ENCODE measurements around the gene TACC2.

TACC2 gene

DNA sequence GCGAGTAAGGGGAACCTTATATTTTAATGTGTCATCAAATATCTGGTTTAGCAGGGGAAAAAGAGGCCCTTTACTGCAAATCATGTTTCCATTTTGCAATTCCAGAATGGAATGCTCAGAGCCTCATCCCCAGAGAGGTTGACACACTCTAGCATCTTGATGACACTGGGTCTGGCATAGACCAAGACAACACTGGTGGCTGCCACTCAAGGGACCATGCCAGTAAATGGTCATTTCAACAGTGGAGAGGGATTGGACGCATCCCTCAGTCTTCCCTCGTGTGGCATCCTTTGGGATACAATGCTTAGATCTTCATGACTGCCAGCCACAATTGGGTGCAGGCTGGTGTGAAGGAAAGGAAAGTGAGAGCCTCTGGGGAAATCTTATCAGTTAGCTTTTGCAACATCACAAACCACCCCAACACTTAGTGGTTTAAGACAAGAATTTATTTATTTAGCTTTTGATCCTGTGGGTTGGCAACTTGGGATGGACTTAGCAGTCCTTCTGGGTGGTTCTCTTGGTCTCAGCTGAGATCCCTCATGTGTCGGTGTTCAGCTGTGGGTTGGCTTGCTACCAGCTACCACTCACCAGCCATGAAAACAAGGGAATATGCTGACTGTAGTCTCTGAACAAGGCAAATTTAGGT lies 21.6 kb downstream of the TACC2 start:
- TF ChIP-seq TAF1 (IDR thresholded peaks at IDR 0.05; ENCODE audit: borderline replicate concordance, insufficient read depth, low read length), result no peak
- no peak for TF ChIP-seq REST (IDR thresholded peaks at IDR 0.05; ENCODE audit: insufficient read depth in 1 of 2, low read depth in 2 of 2, low read length in 2 of 2)
- TF ChIP-seq POLR2AphosphoS5 (IDR thresholded peaks at IDR 0.05; ENCODE audit: low read depth, low read length), result no peak
- no peak for TF ChIP-seq FOXP2 (optimal IDR thresholded peaks at IDR 0.05; ENCODE audit: borderline replicate concordance, extremely low read depth, extremely low read length, insufficient read depth)
- no peak for TF ChIP-seq SIN3A (IDR thresholded peaks at IDR 0.05; ENCODE audit: borderline replicate concordance, insufficient read depth, low read length)

- TF ChIP-seq TAF1 (IDR thresholded peaks at IDR 0.05; ENCODE audit: borderline replicate concordance, insufficient read depth, low read length) (no peak), REST (IDR thresholded peaks at IDR 0.05; ENCODE audit: insufficient read depth in 1 of 2, low read depth in 2 of 2, low read length in 2 of 2) (no peak), FOXP2 (optimal IDR thresholded peaks at IDR 0.05; ENCODE audit: borderline replicate concordance, extremely low read depth, extremely low read length, insufficient read depth) (no peak), SIN3A (IDR thresholded peaks at IDR 0.05; ENCODE audit: borderline replicate concordance, insufficient read depth, low read length) (no peak), POLR2AphosphoS5 (IDR thresholded peaks at IDR 0.05; ENCODE audit: low read depth, low read length) (no peak)
Observed at GRCh38 chr10:122012731-122013130, 23.8 kb downstream of the TACC2 start.

DNA sequence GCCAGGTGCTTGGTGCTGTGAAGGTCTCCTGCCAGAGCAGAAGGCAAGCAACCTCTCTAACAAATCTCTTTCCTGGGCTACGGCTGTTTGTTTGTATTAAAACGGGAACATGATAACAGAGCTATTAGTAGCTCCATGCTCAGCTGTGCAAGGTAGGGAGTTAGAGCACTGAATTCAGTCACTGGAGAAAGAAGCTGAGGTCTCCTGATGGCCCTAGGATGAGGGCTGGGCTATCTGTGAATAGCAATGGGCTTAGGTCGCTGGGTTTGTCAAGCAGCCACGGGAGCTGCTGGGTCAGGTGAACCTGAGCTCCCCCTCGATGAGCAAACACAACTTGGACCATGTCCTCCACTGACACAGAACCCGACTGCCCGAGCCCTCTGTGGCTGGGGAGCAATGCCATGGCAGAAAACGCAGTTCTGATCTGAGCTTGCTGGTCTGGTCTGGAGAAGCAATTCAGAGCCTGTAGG lies 24.4 kb downstream of the TACC2 start:
- TF ChIP-seq FOXP2 (optimal IDR thresholded peaks at IDR 0.05; ENCODE audit: borderline replicate concordance, extremely low read depth, extremely low read length, insufficient read depth), result no peak
- no peak for TF ChIP-seq SIN3A (IDR thresholded peaks at IDR 0.05; ENCODE audit: borderline replicate concordance, insufficient read depth, low read length)
- no peak for TF ChIP-seq POLR2AphosphoS5 (IDR thresholded peaks at IDR 0.05; ENCODE audit: low read depth, low read length)
- TF ChIP-seq REST (IDR thresholded peaks at IDR 0.05; ENCODE audit: insufficient read depth in 1 of 2, low read depth in 2 of 2, low read length in 2 of 2), result no peak
- TF ChIP-seq TAF1 (IDR thresholded peaks at IDR 0.05; ENCODE audit: borderline replicate concordance, insufficient read depth, low read length), result no peak

DNA sequence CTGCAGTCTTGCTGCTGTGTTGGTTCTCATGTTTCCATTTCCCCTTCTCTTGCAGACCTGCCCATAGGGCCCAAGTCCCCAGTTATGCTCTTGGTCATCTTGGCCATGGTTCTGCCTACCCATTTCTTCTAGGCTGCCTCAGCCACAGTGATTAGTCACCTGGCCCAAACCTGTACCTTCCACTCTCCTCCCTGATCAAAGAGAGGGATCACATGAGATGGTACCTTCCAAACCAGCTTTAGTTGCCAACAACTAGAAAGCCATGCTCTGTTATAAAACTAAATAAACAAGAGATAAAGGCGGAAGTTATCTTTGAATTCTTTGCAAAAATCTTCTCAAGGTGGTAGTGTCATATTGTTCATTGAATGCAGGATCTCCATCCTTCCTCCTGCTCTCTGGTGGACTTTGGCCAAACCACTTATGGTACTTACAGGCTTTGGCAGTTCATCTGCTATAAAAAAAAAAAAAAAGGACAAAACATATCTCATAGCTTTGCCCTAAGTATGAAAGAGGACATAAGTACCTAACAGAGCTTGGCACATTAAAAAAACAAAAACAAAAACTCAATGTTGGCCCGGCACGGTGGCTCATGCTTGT lies 25.8 kb downstream of the TACC2 start:
- no peak for TF ChIP-seq SIN3A (IDR thresholded peaks at IDR 0.05; ENCODE audit: borderline replicate concordance, insufficient read depth, low read length)
- TF ChIP-seq FOXP2 (optimal IDR thresholded peaks at IDR 0.05; ENCODE audit: borderline replicate concordance, extremely low read depth, extremely low read length, insufficient read depth), result no peak
- TF ChIP-seq REST (IDR thresholded peaks at IDR 0.05; ENCODE audit: insufficient read depth in 1 of 2, low read depth in 2 of 2, low read length in 2 of 2), result no peak
- TF ChIP-seq TAF1 (IDR thresholded peaks at IDR 0.05; ENCODE audit: borderline replicate concordance, insufficient read depth, low read length), result no peak
- TF ChIP-seq POLR2AphosphoS5 (IDR thresholded peaks at IDR 0.05; ENCODE audit: low read depth, low read length), result no peak

Measured in PFSK-1 (cell line).